Measurements from ENCODE around the gene ODAD2. TPM values are rescaled to one million over a fixed set of nuclear protein-coding genes. Genes with fewer than 3 reads are reported as not detected.
"Not testable (repeated sequence)": the region's sequence is repeated elsewhere in the genome, so short reads cannot be mapped to it uniquely, and the experiment has no call there.

Gene ODAD2
- total RNA-seq, 1 donor from 2014 or later: not detected

GRCh38 chr10:27995311-27995710 is 3.6 kb downstream of the ODAD2 start:
- Mint-ChIP-seq H3K9me3 (ENCODE audit: unreplicated experiment) (no peaks in the 10 kb centered on the region), H3K27ac (ENCODE audit: unreplicated experiment) (no peak overlapping the region), H3K36me3 (ENCODE audit: unreplicated experiment) (no peaks in the 10 kb centered on the region), H3K4me1 (ENCODE audit: low read depth, unreplicated experiment) (peaks cover 3% of the 10 kb centered on the region), H3K27me3 (ENCODE audit: unreplicated experiment) (peaks cover 4% of the 10 kb centered on the region), H3K4me3 (ENCODE audit: unreplicated experiment) (no peak overlapping the region)
- no peak for TF ChIP-seq CTCF (IDR thresholded peaks at IDR 0.05; ENCODE audit: partially characterized antibody, unreplicated experiment)
- no peak for DNase-seq

GRCh38 chr10:27989357-27989756 is 9.5 kb downstream of the ODAD2 start:
- not testable (repeated sequence) for H3K9me3 Mint-ChIP-seq (ENCODE audit: unreplicated experiment); H3K27ac Mint-ChIP-seq (ENCODE audit: unreplicated experiment); DNase-seq; H3K4me1 Mint-ChIP-seq (ENCODE audit: low read depth, unreplicated experiment); H3K4me3 Mint-ChIP-seq (ENCODE audit: unreplicated experiment); H3K27me3 Mint-ChIP-seq (ENCODE audit: unreplicated experiment); H3K36me3 Mint-ChIP-seq (ENCODE audit: unreplicated experiment)

GRCh38 chr10:27986821-27987220 is 12.1 kb downstream of the ODAD2 start:
- Mint-ChIP-seq H3K27me3 (ENCODE audit: unreplicated experiment) (no peaks in the 10 kb centered on the region), H3K27ac (ENCODE audit: unreplicated experiment) (no peak overlapping the region), H3K4me3 (ENCODE audit: unreplicated experiment) (no peak overlapping the region), H3K4me1 (ENCODE audit: low read depth, unreplicated experiment) (no peaks in the 10 kb centered on the region), H3K9me3 (ENCODE audit: unreplicated experiment) (peaks cover 3% of the 10 kb centered on the region), H3K36me3 (ENCODE audit: unreplicated experiment) (no peaks in the 10 kb centered on the region)
- no peak for TF ChIP-seq CTCF (IDR thresholded peaks at IDR 0.05; ENCODE audit: partially characterized antibody, unreplicated experiment)
- no peak for DNase-seq

GRCh38 chr10:27982875-27983543 is 15.9 kb downstream of the ODAD2 start:
- Mint-ChIP-seq H3K27ac (ENCODE audit: unreplicated experiment) (no peak overlapping the region), H3K27me3 (ENCODE audit: unreplicated experiment) (no peaks in the 10 kb centered on the region), H3K4me1 (ENCODE audit: low read depth, unreplicated experiment) (no peaks in the 10 kb centered on the region), H3K36me3 (ENCODE audit: unreplicated experiment) (no peaks in the 10 kb centered on the region), H3K4me3 (ENCODE audit: unreplicated experiment) (no peak overlapping the region), H3K9me3 (ENCODE audit: unreplicated experiment) (peaks cover 3% of the 10 kb centered on the region)
- DNase-seq: no peak
- no peak for TF ChIP-seq CTCF (IDR thresholded peaks at IDR 0.05; ENCODE audit: partially characterized antibody, unreplicated experiment)

- Mint-ChIP-seq H3K9me3 (ENCODE audit: unreplicated experiment) (peaks cover 2% of the 10 kb centered on the region), H3K36me3 (ENCODE audit: unreplicated experiment) (no peaks in the 10 kb centered on the region), H3K4me1 (ENCODE audit: low read depth, unreplicated experiment) (no peaks in the 10 kb centered on the region), H3K4me3 (ENCODE audit: unreplicated experiment) (no peak overlapping the region), H3K27ac (ENCODE audit: unreplicated experiment) (no peak overlapping the region), H3K27me3 (ENCODE audit: unreplicated experiment) (no peaks in the 10 kb centered on the region)
- no peak for DNase-seq
- TF ChIP-seq CTCF (IDR thresholded peaks at IDR 0.05; ENCODE audit: partially characterized antibody, unreplicated experiment): no peak
Measured at GRCh38 chr10:27981744-27982143, 17.1 kb downstream of the ODAD2 start.

GRCh38 chr10:27970795-27971194 is 28.1 kb downstream of the ODAD2 start:
- H3K27ac Mint-ChIP-seq (ENCODE audit: unreplicated experiment); H3K4me3 Mint-ChIP-seq (ENCODE audit: unreplicated experiment); H3K9me3 Mint-ChIP-seq (ENCODE audit: unreplicated experiment); DNase-seq; H3K4me1 Mint-ChIP-seq (ENCODE audit: low read depth, unreplicated experiment); H3K27me3 Mint-ChIP-seq (ENCODE audit: unreplicated experiment); H3K36me3 Mint-ChIP-seq (ENCODE audit: unreplicated experiment): not testable (repeated sequence)

- not testable (repeated sequence) for DNase-seq; H3K9me3 Mint-ChIP-seq (ENCODE audit: unreplicated experiment); H3K4me1 Mint-ChIP-seq (ENCODE audit: low read depth, unreplicated experiment); H3K36me3 Mint-ChIP-seq (ENCODE audit: unreplicated experiment); H3K27ac Mint-ChIP-seq (ENCODE audit: unreplicated experiment); H3K4me3 Mint-ChIP-seq (ENCODE audit: unreplicated experiment); H3K27me3 Mint-ChIP-seq (ENCODE audit: unreplicated experiment)
Measured at GRCh38 chr10:27969931-27970330, 28.9 kb downstream of the ODAD2 start.
